ENCODE data around the gene METAP2.

Gene METAP2

DNA sequence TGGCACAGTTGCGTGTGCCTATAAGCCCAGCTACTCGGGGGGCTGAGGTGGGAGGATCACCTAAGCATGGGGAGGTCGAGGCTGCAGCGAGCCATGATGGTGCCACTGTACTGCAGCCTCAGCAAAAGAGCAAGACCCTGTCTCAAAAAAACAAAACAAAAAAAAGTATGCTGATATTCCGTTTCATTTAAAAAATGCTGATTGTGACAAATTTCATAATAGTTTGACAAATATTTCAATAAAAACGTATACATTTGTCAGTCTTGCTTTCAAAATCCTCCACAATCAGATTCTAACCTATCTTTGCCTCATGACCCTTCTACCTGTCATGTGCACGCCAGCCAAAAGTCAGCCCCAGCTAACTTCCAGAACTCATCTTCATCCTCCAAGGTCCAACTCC is 67.5 kb downstream of the METAP2 start:
- no peaks in the 10 kb centered on the region for H3K27me3 ChIP-seq (ENCODE audit: control insufficient read depth in 1 of 2, insufficient read depth in 2 of 2, low read length in 2 of 2)
- H3K9ac ChIP-seq (ENCODE audit: low read length): no peak overlapping the region
- H3K36me3 ChIP-seq (ENCODE audit: insufficient read depth, low read length): no peaks in the 10 kb centered on the region
- H3K4me3 ChIP-seq (ENCODE audit: low read depth in 1 of 2, low read length in 2 of 2): no peak overlapping the region
- no peaks in the 10 kb centered on the region for H3K4me1 ChIP-seq (ENCODE audit: insufficient read depth, low read length)
- H3K9me3 ChIP-seq (ENCODE audit: low read length): no peaks in the 10 kb centered on the region
- H3K27ac ChIP-seq (ENCODE audit: low read depth, low read length): no peak overlapping the region

DNA sequence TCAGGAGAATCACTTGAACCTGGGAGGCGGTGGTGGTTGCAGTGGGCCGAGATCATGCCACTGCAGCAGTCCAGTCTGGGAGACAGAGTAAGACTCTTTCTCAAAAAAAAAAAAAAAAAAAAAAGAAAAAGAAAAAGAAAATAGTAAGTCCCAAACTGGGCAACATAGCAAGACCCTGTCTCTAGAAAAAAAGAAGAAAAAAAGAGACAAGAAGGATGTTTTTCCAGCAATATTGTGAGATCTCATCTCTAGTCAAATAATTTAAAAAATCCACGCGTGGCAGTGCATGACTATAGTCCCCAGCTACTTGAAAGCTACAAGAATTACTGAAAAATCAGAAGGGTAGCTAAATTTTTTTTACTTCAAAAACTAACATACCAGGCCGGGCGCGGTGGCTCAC is 69.4 kb downstream of the METAP2 start:
- no peaks in the 10 kb centered on the region for H3K36me3 ChIP-seq (ENCODE audit: insufficient read depth, low read length)
- no peak overlapping the region for H3K27ac ChIP-seq (ENCODE audit: low read depth, low read length)
- H3K27me3 ChIP-seq (ENCODE audit: control insufficient read depth in 1 of 2, insufficient read depth in 2 of 2, low read length in 2 of 2): peaks cover 0 to under 1% of the 10 kb centered on the region in 2 donors
- H3K9ac ChIP-seq (ENCODE audit: low read length): no peak overlapping the region
- H3K4me3 ChIP-seq (ENCODE audit: low read depth in 1 of 2, low read length in 2 of 2): no peak overlapping the region
- H3K9me3 ChIP-seq (ENCODE audit: low read length): no peaks in the 10 kb centered on the region
- H3K4me1 ChIP-seq (ENCODE audit: insufficient read depth, low read length): peaks cover 3% of the 10 kb centered on the region

DNA sequence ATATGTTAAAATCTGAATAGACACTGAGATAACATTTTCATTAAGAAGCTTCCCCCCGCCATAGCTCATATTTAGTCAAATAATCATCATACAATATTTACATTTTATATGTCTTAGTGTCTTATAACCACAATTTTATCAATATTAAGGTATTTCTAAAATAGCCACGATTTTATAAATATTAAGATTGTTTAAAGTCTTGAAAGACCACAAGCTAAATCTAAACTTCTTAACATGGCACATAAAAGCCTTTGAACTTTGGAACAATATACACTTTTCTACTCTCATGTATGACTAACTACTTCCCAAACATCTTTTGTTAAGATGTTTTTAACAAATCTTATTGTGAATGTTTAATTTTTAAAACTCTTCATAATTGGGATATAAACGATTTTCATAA is 70.8 kb downstream of the METAP2 start:
- Histone ChIP-seq H3K27ac (ENCODE audit: low read depth, low read length) (no peak overlapping the region), H3K9ac (ENCODE audit: low read length) (no peak overlapping the region), H3K27me3 (ENCODE audit: control insufficient read depth in 1 of 2, insufficient read depth in 2 of 2, low read length in 2 of 2) (peaks cover 0 to 4% of the 10 kb centered on the region in 2 donors), H3K9me3 (ENCODE audit: low read length) (no peaks in the 10 kb centered on the region), H3K4me3 (ENCODE audit: low read depth in 1 of 2, low read length in 2 of 2) (no peak overlapping the region), H3K36me3 (ENCODE audit: insufficient read depth, low read length) (no peaks in the 10 kb centered on the region), H3K4me1 (ENCODE audit: insufficient read depth, low read length) (peaks cover 6% of the 10 kb centered on the region)

DNA sequence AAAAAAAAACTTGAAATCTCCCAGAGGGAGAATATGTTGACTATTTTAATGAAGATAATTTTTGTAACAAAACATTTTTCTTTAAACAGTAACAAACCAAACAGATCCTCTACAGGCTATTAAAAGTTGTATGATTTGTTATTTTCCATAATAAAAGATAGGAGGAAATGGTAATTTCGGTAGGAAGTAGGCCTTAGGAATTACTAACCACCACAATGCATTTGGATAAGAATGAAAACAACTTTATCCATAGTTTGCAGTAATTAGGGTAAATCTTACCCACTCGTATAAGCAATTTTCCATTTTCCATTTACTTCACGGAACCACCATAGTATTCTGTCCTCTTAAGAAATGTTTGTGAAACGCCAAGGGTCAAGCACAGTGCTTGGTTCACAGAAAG is 71.4 kb downstream of the METAP2 start:
- Histone ChIP-seq H3K9ac (ENCODE audit: low read length) (no peak overlapping the region), H3K4me3 (ENCODE audit: low read depth in 1 of 2, low read length in 2 of 2) (no peak overlapping the region), H3K36me3 (ENCODE audit: insufficient read depth, low read length) (no peaks in the 10 kb centered on the region), H3K27ac (ENCODE audit: low read depth, low read length) (no peak overlapping the region), H3K27me3 (ENCODE audit: control insufficient read depth in 1 of 2, insufficient read depth in 2 of 2, low read length in 2 of 2) (peaks cover 0 to 4% of the 10 kb centered on the region in 2 donors), H3K9me3 (ENCODE audit: low read length) (no peaks in the 10 kb centered on the region), H3K4me1 (ENCODE audit: insufficient read depth, low read length) (peaks cover 6% of the 10 kb centered on the region)

DNA sequence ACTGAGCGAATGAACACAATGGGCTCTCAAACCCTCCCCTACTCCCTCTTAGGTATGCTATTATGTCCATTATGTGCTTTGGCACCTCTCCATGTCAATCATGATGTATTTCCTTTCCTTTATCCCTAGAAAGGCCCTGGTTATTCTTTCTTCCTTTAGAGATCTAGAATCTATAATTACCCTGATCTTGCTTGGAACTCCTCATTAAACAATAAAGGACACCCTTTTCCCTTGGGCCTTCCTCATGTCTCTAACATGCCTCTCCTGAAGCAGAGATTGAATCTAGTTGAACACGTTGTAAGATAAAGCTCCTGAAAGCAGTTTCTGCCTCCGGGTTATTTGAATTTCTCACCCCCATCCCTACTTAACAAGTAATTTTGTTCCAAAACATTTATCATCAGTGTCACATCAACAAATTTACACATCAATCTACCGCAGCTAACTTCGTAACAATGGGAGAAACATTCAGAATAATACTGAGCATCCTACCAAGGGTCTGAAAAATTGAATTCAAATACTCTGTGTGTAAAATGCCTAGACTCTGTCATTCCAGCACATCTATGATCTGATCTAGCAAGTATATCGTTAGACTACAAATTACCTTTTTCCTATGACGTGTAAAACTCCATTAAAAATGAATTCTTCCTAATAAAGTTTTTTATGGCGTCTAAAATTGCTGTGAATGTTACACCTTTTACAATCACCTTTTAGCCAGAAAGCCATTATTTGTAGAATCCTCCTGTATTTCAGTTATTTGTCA is 72.0 kb downstream of the METAP2 start:
- Histone ChIP-seq H3K4me1 (ENCODE audit: insufficient read depth, low read length) (peaks cover 6% of the 10 kb centered on the region), H3K27me3 (ENCODE audit: control insufficient read depth in 1 of 2, insufficient read depth in 2 of 2, low read length in 2 of 2) (peaks cover 0 to 4% of the 10 kb centered on the region in 2 donors), H3K9ac (ENCODE audit: low read length) (no peak overlapping the region), H3K27ac (ENCODE audit: low read depth, low read length) (no peak overlapping the region), H3K36me3 (ENCODE audit: insufficient read depth, low read length) (no peaks in the 10 kb centered on the region), H3K9me3 (ENCODE audit: low read length) (no peaks in the 10 kb centered on the region), H3K4me3 (ENCODE audit: low read depth in 1 of 2, low read length in 2 of 2) (no peak overlapping the region)

DNA sequence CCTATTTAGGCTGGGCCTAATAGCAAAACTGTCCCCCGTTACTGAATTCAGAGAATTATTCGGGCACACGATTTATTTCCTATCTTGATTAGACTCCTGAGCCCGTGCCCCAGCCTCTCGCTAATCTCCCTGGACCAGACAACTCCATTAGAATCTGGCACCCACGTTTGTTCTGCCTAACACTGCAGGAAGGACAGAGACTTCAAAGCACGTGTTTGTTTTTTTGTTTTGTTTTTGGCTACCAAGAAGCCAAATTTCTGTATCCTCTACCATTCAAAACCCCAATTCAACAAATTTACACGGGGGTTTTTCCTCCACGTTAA is 72.5 kb downstream of the METAP2 start:
- Histone ChIP-seq H3K27ac (ENCODE audit: low read depth, low read length) (no peak overlapping the region), H3K36me3 (ENCODE audit: insufficient read depth, low read length) (no peaks in the 10 kb centered on the region), H3K27me3 (ENCODE audit: control insufficient read depth in 1 of 2, insufficient read depth in 2 of 2, low read length in 2 of 2) (peaks cover 0 to 4% of the 10 kb centered on the region in 2 donors), H3K4me3 (ENCODE audit: low read depth in 1 of 2, low read length in 2 of 2) (no peak overlapping the region), H3K4me1 (ENCODE audit: insufficient read depth, low read length) (peaks cover 6% of the 10 kb centered on the region), H3K9ac (ENCODE audit: low read length) (no peak overlapping the region), H3K9me3 (ENCODE audit: low read length) (no peaks in the 10 kb centered on the region)

DNA sequence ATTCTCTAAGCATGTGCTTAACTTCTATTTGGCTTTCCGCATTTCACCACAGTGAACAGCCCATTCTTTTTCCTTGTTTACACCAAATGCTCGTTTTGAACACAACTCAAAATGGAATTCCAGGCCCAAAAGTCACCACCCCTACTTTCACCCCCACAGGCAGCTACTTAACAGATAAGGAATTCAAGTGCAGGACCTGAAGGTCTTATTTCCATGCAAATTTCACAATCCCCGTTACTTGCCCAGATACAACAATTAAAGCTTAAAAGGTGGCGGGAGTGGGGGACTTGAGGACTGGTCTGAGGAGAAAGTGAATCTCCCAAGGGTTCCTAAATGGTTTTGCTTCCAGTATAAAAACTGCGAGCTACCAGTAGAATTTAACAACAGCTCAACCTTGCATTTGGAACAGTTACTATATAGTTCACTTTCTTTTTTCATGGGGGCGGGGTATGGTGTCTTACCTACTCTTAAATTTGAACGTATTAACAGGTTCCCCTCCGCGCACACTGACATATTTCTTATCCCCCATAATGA is 73.6 kb downstream of the METAP2 start:
- H3K9me3 ChIP-seq (ENCODE audit: low read length): no peaks in the 10 kb centered on the region
- peaks cover 6% of the 10 kb centered on the region for H3K4me1 ChIP-seq (ENCODE audit: insufficient read depth, low read length)
- H3K9ac ChIP-seq (ENCODE audit: low read length): peak overlapping the region; percentile 37
- H3K27ac ChIP-seq (ENCODE audit: low read depth, low read length): peak overlapping the region; percentile 72
- H3K27me3 ChIP-seq (ENCODE audit: control insufficient read depth in 1 of 2, insufficient read depth in 2 of 2, low read length in 2 of 2): peaks cover 0 to 4% of the 10 kb centered on the region in 2 donors
- no peaks in the 10 kb centered on the region for H3K36me3 ChIP-seq (ENCODE audit: insufficient read depth, low read length)
- peak overlapping the region; percentile 69 to 87 for H3K4me3 ChIP-seq (ENCODE audit: low read depth in 1 of 2, low read length in 2 of 2)

DNA sequence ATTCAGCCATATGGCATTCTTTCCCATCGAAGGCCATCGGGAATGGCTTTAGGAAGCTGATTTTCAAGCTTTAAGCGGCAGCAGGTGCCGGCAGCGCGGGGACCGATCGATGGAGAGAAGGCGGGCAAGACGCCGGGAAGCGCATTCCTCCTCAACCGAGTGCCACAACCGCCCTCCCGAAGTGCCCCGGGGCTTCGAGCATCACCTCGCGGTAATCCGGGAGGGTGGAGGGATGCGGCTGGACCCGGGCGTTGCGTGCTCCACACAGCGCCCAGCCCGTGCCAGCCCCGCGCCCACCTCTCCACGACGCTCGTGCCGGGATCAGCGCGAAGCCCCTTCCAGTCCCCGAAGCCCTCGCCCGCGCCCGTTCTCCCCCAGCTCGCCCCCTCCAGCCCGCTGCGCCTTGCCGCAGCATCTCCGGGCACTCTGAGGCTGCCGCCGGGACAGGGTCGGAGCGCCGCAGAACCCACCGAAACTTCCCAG is 74.1 kb downstream of the METAP2 start:
- H3K9me3 ChIP-seq (ENCODE audit: low read length): no peaks in the 10 kb centered on the region
- peak overlapping the region; percentile 69 to 87 for H3K4me3 ChIP-seq (ENCODE audit: low read depth in 1 of 2, low read length in 2 of 2)
- H3K9ac ChIP-seq (ENCODE audit: low read length): peak overlapping the region; percentile 37
- no peaks in the 10 kb centered on the region for H3K36me3 ChIP-seq (ENCODE audit: insufficient read depth, low read length)
- peaks cover 6% of the 10 kb centered on the region for H3K4me1 ChIP-seq (ENCODE audit: insufficient read depth, low read length)
- peak overlapping the region; percentile 72 for H3K27ac ChIP-seq (ENCODE audit: low read depth, low read length)
- H3K27me3 ChIP-seq (ENCODE audit: control insufficient read depth in 1 of 2, insufficient read depth in 2 of 2, low read length in 2 of 2): peaks cover 0 to 4% of the 10 kb centered on the region in 2 donors

DNA sequence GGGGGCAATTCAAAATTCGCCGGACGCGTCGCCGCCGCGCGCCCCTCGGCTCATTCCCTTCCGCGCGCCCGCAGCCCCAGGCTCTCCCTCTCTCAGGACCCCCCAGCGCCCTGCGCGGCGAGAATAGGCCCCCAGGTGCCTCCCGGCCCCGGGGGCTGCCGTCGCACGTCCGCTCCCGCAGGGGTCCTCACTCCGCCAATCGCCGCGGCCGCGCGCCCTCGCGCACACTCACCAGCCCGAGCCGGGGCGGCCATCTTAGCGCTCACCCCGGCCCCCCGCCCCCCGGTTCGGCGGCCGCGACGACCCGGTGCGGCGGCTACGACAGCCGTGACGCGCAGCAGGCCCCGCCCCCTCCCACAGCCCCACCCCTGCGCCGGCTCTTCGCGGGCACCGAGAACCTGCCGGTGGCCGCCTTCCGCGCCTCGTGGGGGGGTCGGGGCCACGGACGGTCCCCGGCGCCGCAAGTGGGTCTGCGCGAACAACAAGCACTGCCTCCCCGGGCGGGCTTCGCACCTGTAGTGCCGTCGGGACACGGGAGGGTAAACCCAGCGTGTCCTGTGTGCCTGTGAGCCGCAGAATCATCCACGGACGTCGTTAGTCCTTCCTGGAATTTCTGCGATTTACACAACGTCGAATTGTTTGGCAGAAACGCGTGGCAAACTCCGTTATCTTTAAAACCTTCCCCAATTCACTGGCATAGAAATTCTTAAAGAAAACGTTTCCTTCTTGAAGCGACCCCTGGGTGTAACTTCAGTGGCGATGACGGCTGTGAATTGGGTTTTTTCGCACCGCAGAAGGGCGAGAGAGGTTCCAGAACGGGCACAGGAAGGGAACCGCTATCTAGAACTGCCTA is 74.8 kb downstream of the METAP2 start:
- peak overlapping the region; percentile 69 to 87 for H3K4me3 ChIP-seq (ENCODE audit: low read depth in 1 of 2, low read length in 2 of 2)
- H3K9me3 ChIP-seq (ENCODE audit: low read length): no peaks in the 10 kb centered on the region
- H3K9ac ChIP-seq (ENCODE audit: low read length): peak overlapping the region; percentile 37
- peak overlapping the region; percentile 72 for H3K27ac ChIP-seq (ENCODE audit: low read depth, low read length)
- peaks cover 0 to 4% of the 10 kb centered on the region in 2 donors for H3K27me3 ChIP-seq (ENCODE audit: control insufficient read depth in 1 of 2, insufficient read depth in 2 of 2, low read length in 2 of 2)
- H3K4me1 ChIP-seq (ENCODE audit: insufficient read depth, low read length): peaks cover 6% of the 10 kb centered on the region
- no peaks in the 10 kb centered on the region for H3K36me3 ChIP-seq (ENCODE audit: insufficient read depth, low read length)

DNA sequence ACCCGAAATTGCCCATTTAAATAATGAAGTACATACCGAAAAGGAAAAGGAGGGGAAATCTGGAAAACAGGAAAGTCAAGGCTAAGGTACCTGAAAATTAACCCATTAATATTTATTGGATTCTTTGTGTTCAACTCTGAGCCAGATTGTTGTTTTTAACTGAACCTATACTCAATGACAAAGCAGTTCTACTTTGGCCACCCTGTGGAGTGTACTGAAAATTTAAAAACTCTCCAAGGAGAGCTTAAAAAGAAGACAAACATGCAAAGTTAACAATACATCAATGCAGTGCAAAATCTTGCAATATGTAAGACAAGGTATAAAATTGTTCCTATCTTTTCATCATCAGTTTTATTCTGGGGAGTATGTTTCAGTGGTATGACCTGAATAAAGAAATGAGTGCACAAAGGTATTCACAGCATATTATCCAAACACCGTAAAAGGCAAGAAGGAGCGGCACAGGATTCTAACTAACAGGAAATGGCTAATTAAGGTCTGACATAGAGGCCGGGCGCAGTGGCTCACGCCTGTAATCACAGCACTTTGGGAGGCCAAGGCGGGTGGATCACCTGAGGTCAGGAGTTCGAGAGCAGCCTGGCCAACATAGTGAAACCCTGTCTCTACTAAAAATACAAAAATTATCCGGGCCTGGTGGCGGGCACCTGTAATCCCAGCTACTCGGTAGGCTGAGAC is 75.6 kb downstream of the METAP2 start:
- H3K9ac ChIP-seq (ENCODE audit: low read length): no peak overlapping the region
- peaks cover 0 to 4% of the 10 kb centered on the region in 2 donors for H3K27me3 ChIP-seq (ENCODE audit: control insufficient read depth in 1 of 2, insufficient read depth in 2 of 2, low read length in 2 of 2)
- peaks cover 6% of the 10 kb centered on the region for H3K4me1 ChIP-seq (ENCODE audit: insufficient read depth, low read length)
- H3K9me3 ChIP-seq (ENCODE audit: low read length): no peaks in the 10 kb centered on the region
- H3K4me3 ChIP-seq (ENCODE audit: low read depth in 1 of 2, low read length in 2 of 2): peak overlapping the region; percentile 69 to 87
- H3K36me3 ChIP-seq (ENCODE audit: insufficient read depth, low read length): no peaks in the 10 kb centered on the region
- H3K27ac ChIP-seq (ENCODE audit: low read depth, low read length): no peak overlapping the region

DNA sequence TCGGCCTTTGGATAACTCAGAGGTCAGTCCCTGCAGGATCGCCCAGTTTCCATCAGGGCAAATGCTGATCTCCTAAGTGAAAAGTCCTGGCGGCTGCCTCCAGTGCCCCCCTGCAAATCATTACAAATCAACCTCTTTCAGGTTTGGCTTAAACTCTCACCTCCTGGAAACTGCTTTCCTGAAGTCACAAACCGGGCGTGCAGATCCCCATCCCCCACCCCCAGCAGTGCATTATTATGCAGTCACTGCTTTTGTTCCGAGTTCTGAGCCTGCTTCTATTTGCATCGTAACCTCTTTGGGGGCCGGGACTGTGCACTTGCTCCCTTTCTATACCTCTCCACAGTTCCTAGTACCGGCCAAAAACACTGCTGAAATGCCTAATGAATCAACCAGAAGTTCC is 77.4 kb downstream of the METAP2 start, which contains the start of gene USP44:
Gene USP44 (minus strand): TSS at position 172 of the 400 bp plus-strand sequence. CDS start 17,220 bp downstream, outside the sequence.
- H3K36me3 ChIP-seq (ENCODE audit: insufficient read depth, low read length): no peaks in the 10 kb centered on the region
- H3K27ac ChIP-seq (ENCODE audit: low read depth, low read length): no peak within 1 kb of the TSS

More for the DNA sequence above, 77.4 kb downstream of the METAP2 start, which contains the start of gene USP44:
- Histone ChIP-seq H3K9ac (ENCODE audit: low read length) (no peak within 1 kb of the TSS), H3K4me3 (ENCODE audit: low read depth in 1 of 2, low read length in 2 of 2) (no peak within 1 kb of the TSS), H3K9me3 (ENCODE audit: low read length) (no peaks in the 10 kb centered on the region), H3K27me3 (ENCODE audit: control insufficient read depth in 1 of 2, insufficient read depth in 2 of 2, low read length in 2 of 2) (peaks cover 0 to 4% of the 10 kb centered on the region in 2 donors), H3K4me1 (ENCODE audit: insufficient read depth, low read length) (peaks cover 6% of the 10 kb centered on the region)

Measured in muscle layer of colon (tissue), 2 donors.